ENCODE results near the gene TRPT1. TPM values are rescaled to one million over a fixed set of nuclear protein-coding genes. Genes with fewer than 3 reads are reported as not detected.

TRPT1 gene
- total RNA-seq, 3 donors from 2014 or later (not counting 1 experiment from before 2014, with no cell fraction given), result 22.7 to 30.8 (median 28.5) TPM

- no peak overlapping the region for H3K4me3 Mint-ChIP-seq
- H3K36me3 Mint-ChIP-seq, result no peaks in the 10 kb centered on the region
- Histone ChIP-seq H3K9me3 (ENCODE audit: control insufficient read depth, insufficient read depth, low read length) (no peaks in the 10 kb centered on the region), H3K4me3 (ENCODE audit: low read length) (no peak overlapping the region), H3K27me3 (ENCODE audit: control insufficient read depth, insufficient read depth, low read length) (no peaks in the 10 kb centered on the region), H3K36me3 (ENCODE audit: control insufficient read depth, insufficient read depth, low read length) (peaks cover 67% of the 10 kb centered on the region), H3K27ac (ENCODE audit: low read length) (no peak overlapping the region), H3K4me1 (ENCODE audit: control insufficient read depth, insufficient read depth, low read length) (peaks cover 9% of the 10 kb centered on the region)
- H3K27me3 Mint-ChIP-seq (ENCODE audit: low read depth in 2 of 2), result no peaks in the 10 kb centered on the region
- intact Hi-C loops (cut with micrococcal nuclease), result no loop called here
- H3K27ac Mint-ChIP-seq, result no peak overlapping the region
- no peak for TF ChIP-seq CTCF (IDR thresholded peaks at IDR 0.05)
- no peak for ATAC-seq
- peaks cover 5 to 17% of the 10 kb centered on the region in 2 donors for H3K4me1 Mint-ChIP-seq
- no peaks in the 10 kb centered on the region for H3K9me3 Mint-ChIP-seq
- 94% methylated on average over 10 of the region's 10 CpGs for WGBS (ENCODE audit: insufficient coverage)
- no peak for DNase-seq
Observed at GRCh38 chr11:64219755-64220154, 6.2 kb downstream of the TRPT1 start.

- H3K27me3 ChIP-seq (ENCODE audit: control insufficient read depth, insufficient read depth, low read length), result no peaks in the 10 kb centered on the region
- intact Hi-C loops (cut with micrococcal nuclease), result no loop called here
- Mint-ChIP-seq H3K27ac (no peak overlapping the region), H3K4me3 (no peak overlapping the region), H3K4me1 (peaks cover 5 to 15% of the 10 kb centered on the region in 2 donors), H3K27me3 (ENCODE audit: low read depth in 2 of 2) (no peaks in the 10 kb centered on the region), H3K9me3 (no peaks in the 10 kb centered on the region), H3K36me3 (no peaks in the 10 kb centered on the region)
- TF ChIP-seq CTCF (IDR thresholded peaks at IDR 0.05), result no peak
- no peak for DNase-seq
- peaks cover 69% of the 10 kb centered on the region for H3K36me3 ChIP-seq (ENCODE audit: control insufficient read depth, insufficient read depth, low read length)
- H3K27ac ChIP-seq (ENCODE audit: low read length), result no peak overlapping the region
- 98% methylated on average over 7 of the region's 7 CpGs for WGBS (ENCODE audit: insufficient coverage)
- H3K9me3 ChIP-seq (ENCODE audit: control insufficient read depth, insufficient read depth, low read length), result no peaks in the 10 kb centered on the region
- H3K4me3 ChIP-seq (ENCODE audit: low read length), result no peak overlapping the region
- ATAC-seq, result no peak
- H3K4me1 ChIP-seq (ENCODE audit: control insufficient read depth, insufficient read depth, low read length), result peaks cover 6% of the 10 kb centered on the region
Observed at GRCh38 chr11:64219354-64219684, 6.7 kb downstream of the TRPT1 start.

- Mint-ChIP-seq H3K4me1 (peaks cover 5 to 16% of the 10 kb centered on the region in 2 donors), H3K4me3 (no peak overlapping the region), H3K9me3 (no peaks in the 10 kb centered on the region), H3K27me3 (ENCODE audit: low read depth in 2 of 2) (no peaks in the 10 kb centered on the region), H3K27ac (peak overlapping the region in 1 of 2 donors; percentile 66), H3K36me3 (no peaks in the 10 kb centered on the region)
- WGBS (ENCODE audit: insufficient coverage), result 97% methylated on average over 10 of the region's 11 CpGs
- DNase-seq (no peak), ATAC-seq (no peak)
- H3K27ac ChIP-seq (ENCODE audit: low read length), result no peak overlapping the region
- intact Hi-C loops (cut with micrococcal nuclease), result no loop called here
- H3K4me1 ChIP-seq (ENCODE audit: control insufficient read depth, insufficient read depth, low read length), result peaks cover 6% of the 10 kb centered on the region
- no peak for TF ChIP-seq CTCF (IDR thresholded peaks at IDR 0.05)
- H3K36me3 ChIP-seq (ENCODE audit: control insufficient read depth, insufficient read depth, low read length), result peaks cover 66% of the 10 kb centered on the region
- H3K9me3 ChIP-seq (ENCODE audit: control insufficient read depth, insufficient read depth, low read length), result no peaks in the 10 kb centered on the region
- H3K27me3 ChIP-seq (ENCODE audit: control insufficient read depth, insufficient read depth, low read length), result no peaks in the 10 kb centered on the region
- no peak overlapping the region for H3K4me3 ChIP-seq (ENCODE audit: low read length)
Observed at GRCh38 chr11:64218628-64219353, 7.2 kb downstream of the TRPT1 start.

- Histone ChIP-seq H3K4me1 (ENCODE audit: control insufficient read depth, insufficient read depth, low read length) (peaks cover 6% of the 10 kb centered on the region), H3K27me3 (ENCODE audit: control insufficient read depth, insufficient read depth, low read length) (no peaks in the 10 kb centered on the region), H3K27ac (ENCODE audit: low read length) (no peak overlapping the region), H3K9me3 (ENCODE audit: control insufficient read depth, insufficient read depth, low read length) (no peaks in the 10 kb centered on the region), H3K36me3 (ENCODE audit: control insufficient read depth, insufficient read depth, low read length) (peaks cover 62% of the 10 kb centered on the region), H3K4me3 (ENCODE audit: low read length) (no peak overlapping the region)
- DNase-seq (peak in 1 of 2 donors; percentile 25), ATAC-seq (no peak)
- Mint-ChIP-seq H3K4me1 (peaks cover 15 to 20% of the 10 kb centered on the region in 2 donors), H3K9me3 (no peaks in the 10 kb centered on the region), H3K27me3 (ENCODE audit: low read depth in 2 of 2) (no peaks in the 10 kb centered on the region), H3K36me3 (peaks cover 8% of the 10 kb centered on the region), H3K4me3 (no peak overlapping the region), H3K27ac (peak overlapping the region in 1 of 2 donors; percentile 21)
- 87% methylated on average over 6 of the region's 6 CpGs for WGBS (ENCODE audit: insufficient coverage)
- intact Hi-C loops (cut with micrococcal nuclease), result no loop called here
- TF ChIP-seq CTCF (IDR thresholded peaks at IDR 0.05), result no peak
Observed at GRCh38 chr11:64216879-64217278, 9.1 kb downstream of the TRPT1 start.
